NCI-H1105 treated with DMSO at 0.1 percent for 48 hours (cell line): ENCODE results near the gene WDFY4.

Source experiments
- DNase-seq: peaks from one replicate; lab custom pipeline; 2025; lab: John Stamatoyannopoulos, UW

WDFY4 gene

GRCh38 chr10:48773580-48773979, 88.9 kb downstream of the WDFY4 start:
- no peak for DNase-seq

GRCh38 chr10:48774416-48775205, 89.9 kb downstream of the WDFY4 start:
- no peak for DNase-seq

- no peak for DNase-seq
These were observed 90.5 kb downstream of the WDFY4 start for GRCh38 chr10:48775206-48775517.

GRCh38 chr10:48776005-48776522, 91.4 kb downstream of the WDFY4 start:
- DNase-seq: no peak

- DNase-seq: no peak
These were observed 91.9 kb downstream of the WDFY4 start for GRCh38 chr10:48776528-48776927.

- DNase-seq: no peak
These were observed 92.4 kb downstream of the WDFY4 start for GRCh38 chr10:48777110-48777509.

- DNase-seq: no peak
These were observed 93.7 kb downstream of the WDFY4 start for GRCh38 chr10:48778193-48778857.

GRCh38 chr10:48779077-48779476, 94.4 kb downstream of the WDFY4 start:
- no peak for DNase-seq

- DNase-seq: no peak
These were observed 95.0 kb downstream of the WDFY4 start for GRCh38 chr10:48779546-48780152.

GRCh38 chr10:48780341-48780740, 95.7 kb downstream of the WDFY4 start:
- no peak for DNase-seq

GRCh38 chr10:48782386-48782785, 97.7 kb downstream of the WDFY4 start:
- no peak for DNase-seq

GRCh38 chr10:48784031-48784430, 99.4 kb downstream of the WDFY4 start:
- DNase-seq: no peak

GRCh38 chr10:48785796-48786195, 101.1 kb downstream of the WDFY4 start:
- no peak for DNase-seq

- DNase-seq: no peak
These were observed 102.1 kb downstream of the WDFY4 start for GRCh38 chr10:48786606-48787282.

GRCh38 chr10:48788554-48788953, 103.9 kb downstream of the WDFY4 start:
- DNase-seq: no peak

GRCh38 chr10:48789486-48790456, 105.1 kb downstream of the WDFY4 start:
- DNase-seq: no peak

- no peak for DNase-seq
These were observed 105.9 kb downstream of the WDFY4 start for GRCh38 chr10:48790457-48791044.

GRCh38 chr10:48791267-48791928, 106.7 kb downstream of the WDFY4 start:
- no peak for DNase-seq

- DNase-seq: no peak
These were observed 107.4 kb downstream of the WDFY4 start for GRCh38 chr10:48792121-48792520.

GRCh38 chr10:48792687-48793096, 108.0 kb downstream of the WDFY4 start:
- DNase-seq: no peak
